Type B pancreatic cell (in vitro differentiated cells): ENCODE results near the gene LDLRAD1. TPM values are rescaled to one million over a fixed set of nuclear protein-coding genes. Genes with fewer than 3 reads are reported as not detected.

ENCODE experiments used
- DNase-seq: peaks from one replicate; pipeline ENCODE4 v3.0.0; 2021; ENCODE audit warnings: mixed read lengths; ENCODE audit not compliant: unreplicated experiment; ENCODE audit errors: extremely low spot score
- H3K27ac Mint-ChIP-seq: 2 replicates; pipeline ENCODE4 v1.8.0; 2021; ENCODE audit warnings: mild to moderate bottlenecking, mixed read lengths
- H3K27me3 Mint-ChIP-seq: 2 replicates; pipeline ENCODE4 v1.8.0; 2021; ENCODE audit warnings: mixed read lengths
- H3K36me3 Mint-ChIP-seq: 2 replicates; pipeline ENCODE4 v1.8.0; 2021; ENCODE audit warnings: mixed read lengths
- H3K4me1 Mint-ChIP-seq: one replicate; pipeline ENCODE4 v1.8.0; 2021; ENCODE audit warnings: mixed read lengths; ENCODE audit not compliant: unreplicated experiment
- H3K4me3 Mint-ChIP-seq: 2 replicates; pipeline ENCODE4 v1.8.0; 2021; ENCODE audit warnings: mild to moderate bottlenecking, mixed read lengths
- H3K9me3 Mint-ChIP-seq: 2 replicates; pipeline ENCODE4 v1.8.0; 2021; ENCODE audit warnings: mixed read lengths
- total RNA-seq: library from RNA; stranded (reverse); gene quantifications from 2 replicates; pipeline ENCODE4 v1.2.1, GENCODE V29; 2021; ENCODE audit warnings: low replicate concordance
- TF ChIP-seq, protein P1 (sequence below): fragments of 200-600 bp; sonication (generic); conservative IDR thresholded peaks from 2 replicates; pipeline ENCODE4 v1.5.0; 2021; ENCODE audit warnings: antibody characterized with exemption, mild to moderate bottlenecking

Gene LDLRAD1
- total RNA-seq, 1 donor from 2014 or later = 1.3 TPM

DNA sequence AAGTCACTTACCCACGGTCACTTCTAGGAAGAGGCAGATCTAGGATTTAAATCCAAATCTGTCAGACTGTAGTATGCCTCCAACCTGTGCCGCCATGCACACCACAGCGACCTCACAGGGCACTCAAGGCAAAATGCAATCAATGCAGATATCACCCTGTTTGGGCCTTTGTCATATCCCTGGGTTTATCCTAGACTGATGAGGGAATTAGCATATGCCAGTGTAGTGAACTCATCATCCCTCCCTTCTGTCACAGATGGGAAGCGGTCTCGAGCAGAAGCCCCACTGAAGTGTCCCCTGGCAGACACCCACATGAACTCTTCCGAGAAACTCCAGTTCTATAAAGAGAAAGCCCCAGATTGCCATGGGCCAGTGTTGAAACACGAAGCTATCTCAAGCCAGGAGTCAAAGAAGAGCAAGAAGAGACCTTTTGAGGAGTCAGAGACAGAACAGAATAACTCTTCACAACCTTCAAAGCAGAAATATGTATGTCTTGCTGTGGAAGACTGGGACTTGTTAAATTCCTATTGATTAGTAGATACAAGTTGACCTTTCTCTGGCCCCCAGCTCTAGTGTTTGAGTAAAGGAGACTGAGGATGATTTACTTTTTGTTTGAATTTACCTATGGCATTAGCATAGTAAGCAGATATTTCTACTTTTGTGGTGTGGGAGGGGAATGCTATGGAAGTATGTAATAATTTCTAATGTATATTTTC, 50.4 kb downstream of the LDLRAD1 start:
- Mint-ChIP-seq H3K27ac (peak overlapping the region; percentile 2), H3K4me3 (no peak overlapping the region), H3K27me3 (no peaks in the 10 kb centered on the region), H3K4me1 (peaks cover 4% of the 10 kb centered on the region), H3K9me3 (no peaks in the 10 kb centered on the region), H3K36me3 (peaks cover 24% of the 10 kb centered on the region)
- no peak for DNase-seq
- TF ChIP-seq, protein P1, sequence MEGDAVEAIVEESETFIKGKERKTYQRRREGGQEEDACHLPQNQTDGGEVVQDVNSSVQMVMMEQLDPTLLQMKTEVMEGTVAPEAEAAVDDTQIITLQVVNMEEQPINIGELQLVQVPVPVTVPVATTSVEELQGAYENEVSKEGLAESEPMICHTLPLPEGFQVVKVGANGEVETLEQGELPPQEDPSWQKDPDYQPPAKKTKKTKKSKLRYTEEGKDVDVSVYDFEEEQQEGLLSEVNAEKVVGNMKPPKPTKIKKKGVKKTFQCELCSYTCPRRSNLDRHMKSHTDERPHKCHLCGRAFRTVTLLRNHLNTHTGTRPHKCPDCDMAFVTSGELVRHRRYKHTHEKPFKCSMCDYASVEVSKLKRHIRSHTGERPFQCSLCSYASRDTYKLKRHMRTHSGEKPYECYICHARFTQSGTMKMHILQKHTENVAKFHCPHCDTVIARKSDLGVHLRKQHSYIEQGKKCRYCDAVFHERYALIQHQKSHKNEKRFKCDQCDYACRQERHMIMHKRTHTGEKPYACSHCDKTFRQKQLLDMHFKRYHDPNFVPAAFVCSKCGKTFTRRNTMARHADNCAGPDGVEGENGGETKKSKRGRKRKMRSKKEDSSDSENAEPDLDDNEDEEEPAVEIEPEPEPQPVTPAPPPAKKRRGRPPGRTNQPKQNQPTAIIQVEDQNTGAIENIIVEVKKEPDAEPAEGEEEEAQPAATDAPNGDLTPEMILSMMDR = no peak

DNA sequence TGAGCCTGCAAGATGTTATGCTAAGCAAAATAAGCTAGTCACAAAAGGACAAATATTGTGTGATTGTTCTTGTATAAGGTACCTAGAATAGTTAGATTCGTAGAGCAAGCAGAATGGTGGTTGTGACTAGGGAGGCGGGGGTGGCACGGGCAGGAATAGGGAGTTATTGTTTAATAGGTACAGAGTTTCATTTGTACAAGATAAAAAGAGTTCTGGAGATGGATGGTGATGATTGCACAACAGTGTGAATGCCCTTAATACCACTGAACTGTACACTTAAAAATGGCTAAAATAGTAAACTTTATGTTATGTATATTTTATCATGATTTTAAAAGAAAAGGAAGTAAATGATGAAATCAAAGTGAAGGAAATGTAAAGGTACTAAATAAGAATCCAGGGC, 51.2 kb downstream of the LDLRAD1 start:
- H3K9me3 Mint-ChIP-seq = no peaks in the 10 kb centered on the region
- no peak overlapping the region for H3K27ac Mint-ChIP-seq
- TF ChIP-seq, protein P1 = no peak
- no peak overlapping the region for H3K4me3 Mint-ChIP-seq
- no peaks in the 10 kb centered on the region for H3K27me3 Mint-ChIP-seq
- peaks cover 30% of the 10 kb centered on the region for H3K36me3 Mint-ChIP-seq
- peaks cover 3% of the 10 kb centered on the region for H3K4me1 Mint-ChIP-seq
- DNase-seq = no peak

DNA sequence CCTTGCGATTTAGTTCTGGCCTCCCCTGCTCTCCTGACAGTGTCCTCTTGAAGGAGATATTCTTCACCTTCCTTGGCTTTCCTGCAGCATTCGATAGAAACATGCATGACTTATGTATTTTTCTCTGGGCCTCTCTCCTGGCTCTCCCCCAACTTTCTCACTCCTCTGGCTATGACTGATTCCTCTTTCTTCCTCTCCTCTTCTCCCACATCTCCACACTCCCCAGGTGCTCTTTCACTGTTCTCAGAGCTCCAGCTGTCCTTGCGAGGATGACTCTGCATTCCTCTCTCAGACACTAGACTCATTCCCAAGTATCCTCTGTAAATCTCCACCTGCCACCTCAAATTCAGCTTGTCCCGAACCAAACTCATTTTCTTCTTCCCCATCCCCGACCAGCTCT, 53.9 kb downstream of the LDLRAD1 start:
- DNase-seq = no peak
- Mint-ChIP-seq H3K27me3 (no peaks in the 10 kb centered on the region), H3K27ac (peak overlapping the region; percentile 57), H3K4me1 (no peaks in the 10 kb centered on the region), H3K4me3 (no peak overlapping the region), H3K9me3 (no peaks in the 10 kb centered on the region), H3K36me3 (peaks cover 31% of the 10 kb centered on the region)
- TF ChIP-seq, protein P1 = no peak

DNA sequence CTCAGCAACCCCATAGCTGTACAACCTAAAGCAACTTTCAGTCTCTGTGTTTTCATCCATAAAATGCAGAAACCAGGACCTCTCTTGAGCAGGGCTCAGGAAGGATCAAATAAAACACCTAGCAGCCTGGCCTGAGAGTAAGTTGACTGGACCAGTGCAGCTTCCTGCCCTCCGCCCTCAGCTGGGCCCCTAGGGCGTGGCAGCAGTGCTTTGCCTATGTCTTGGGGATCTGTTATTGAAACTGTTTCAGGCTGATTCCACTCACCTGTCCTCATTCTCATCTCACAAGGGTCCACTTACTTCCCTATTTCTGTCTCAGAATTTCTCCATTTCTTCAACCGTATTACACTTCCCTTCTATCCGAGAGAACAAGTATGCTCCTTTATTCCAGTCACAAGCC, 54.5 kb downstream of the LDLRAD1 start:
- H3K4me1 Mint-ChIP-seq = no peaks in the 10 kb centered on the region

DNA sequence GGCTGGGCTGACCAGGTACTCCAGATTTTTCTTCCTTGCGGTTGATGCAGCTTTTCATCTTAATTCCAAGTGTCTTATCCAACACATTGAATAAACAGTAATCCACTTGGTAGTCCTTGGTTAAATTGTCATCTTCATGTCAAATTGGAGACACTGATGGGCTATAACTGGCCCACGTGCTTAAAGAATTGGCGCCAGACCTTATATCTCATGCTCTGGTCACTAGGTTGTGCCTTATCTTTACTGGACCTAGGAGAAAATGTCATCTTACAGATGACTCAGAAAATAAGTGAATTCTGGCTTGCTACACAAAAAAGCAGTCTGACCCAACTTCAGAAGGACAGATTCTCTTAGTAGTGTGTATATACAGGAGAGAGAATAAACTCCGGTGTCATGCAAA, 55.6 kb downstream of the LDLRAD1 start:
- no peak overlapping the region for H3K4me3 Mint-ChIP-seq
- TF ChIP-seq, protein P1 = no peak
- no peaks in the 10 kb centered on the region for H3K27me3 Mint-ChIP-seq
- no peak overlapping the region for H3K27ac Mint-ChIP-seq
- DNase-seq = no peak
- H3K36me3 Mint-ChIP-seq = peaks cover 33% of the 10 kb centered on the region
- H3K4me1 Mint-ChIP-seq = peaks cover 2% of the 10 kb centered on the region
- no peaks in the 10 kb centered on the region for H3K9me3 Mint-ChIP-seq

More for the DNA sequence above, 54.5 kb downstream of the LDLRAD1 start:
- Mint-ChIP-seq H3K4me3 (no peak overlapping the region), H3K36me3 (peaks cover 32% of the 10 kb centered on the region), H3K9me3 (no peaks in the 10 kb centered on the region), H3K27me3 (no peaks in the 10 kb centered on the region), H3K27ac (no peak overlapping the region)
- DNase-seq = no peak
- TF ChIP-seq, protein P1 = no peak
